Stomach (tissue), 4 donors: Measurements from ENCODE around the gene POC5.

Experiments
- POLR2A ChIP-seq, 4 donors: fragments of 450-650 bp; IDR thresholded peaks; one replicate each; pipeline ENCODE4 v1.6.1; 2016; ENCODE audit warnings: antibody characterized with exemption in 4 of 4, control low read depth in 2 of 4, mild to moderate bottlenecking in 1 of 4, moderate library complexity in 1 of 4
- TF ChIP-seq, protein P1 (sequence below), 7 experiments: fragments of 450-650 bp in 4 of 7; fragments of 200-600 bp in 3 of 7; sonication (generic) in 3 of 7; IDR thresholded peaks; one replicate each; pipeline ENCODE4 v1.5.1; 2016 to 2019; ENCODE audit warnings: antibody characterized with exemption in 7 of 7, control low read depth in 2 of 7, mild to moderate bottlenecking in 1 of 7

DNA sequence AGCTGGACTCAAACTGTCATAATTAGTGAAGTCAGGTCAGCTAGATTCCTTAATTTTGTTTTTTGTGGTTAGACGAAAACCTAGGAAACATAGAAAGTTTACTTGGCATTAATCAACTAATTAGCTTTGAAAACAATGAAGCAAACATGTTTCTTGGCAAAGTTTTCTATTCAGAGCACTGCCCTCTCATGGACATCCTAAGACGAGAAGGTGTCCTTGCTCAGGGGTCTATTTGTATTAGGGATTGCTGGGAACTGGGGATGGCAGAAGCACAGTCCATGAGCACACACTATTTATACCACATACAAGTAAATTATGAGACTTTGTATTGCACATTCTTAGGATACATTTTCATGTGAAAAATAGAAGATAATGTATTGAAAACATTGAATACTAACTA, 49.7 kb downstream of the POC5 start:
- TF ChIP-seq, protein P1, sequence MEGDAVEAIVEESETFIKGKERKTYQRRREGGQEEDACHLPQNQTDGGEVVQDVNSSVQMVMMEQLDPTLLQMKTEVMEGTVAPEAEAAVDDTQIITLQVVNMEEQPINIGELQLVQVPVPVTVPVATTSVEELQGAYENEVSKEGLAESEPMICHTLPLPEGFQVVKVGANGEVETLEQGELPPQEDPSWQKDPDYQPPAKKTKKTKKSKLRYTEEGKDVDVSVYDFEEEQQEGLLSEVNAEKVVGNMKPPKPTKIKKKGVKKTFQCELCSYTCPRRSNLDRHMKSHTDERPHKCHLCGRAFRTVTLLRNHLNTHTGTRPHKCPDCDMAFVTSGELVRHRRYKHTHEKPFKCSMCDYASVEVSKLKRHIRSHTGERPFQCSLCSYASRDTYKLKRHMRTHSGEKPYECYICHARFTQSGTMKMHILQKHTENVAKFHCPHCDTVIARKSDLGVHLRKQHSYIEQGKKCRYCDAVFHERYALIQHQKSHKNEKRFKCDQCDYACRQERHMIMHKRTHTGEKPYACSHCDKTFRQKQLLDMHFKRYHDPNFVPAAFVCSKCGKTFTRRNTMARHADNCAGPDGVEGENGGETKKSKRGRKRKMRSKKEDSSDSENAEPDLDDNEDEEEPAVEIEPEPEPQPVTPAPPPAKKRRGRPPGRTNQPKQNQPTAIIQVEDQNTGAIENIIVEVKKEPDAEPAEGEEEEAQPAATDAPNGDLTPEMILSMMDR (IDR thresholded peaks at IDR 0.05): no peak
- no peak for TF ChIP-seq POLR2A (IDR thresholded peaks at IDR 0.05)
